Activated T-cell treated with anti-CD3 and anti-CD28 coated beads for 4 hours (primary cell): Measurements from ENCODE around the gene CHI3L1.

Experiments
- DNase-seq: peaks from one replicate; pipeline ENCODE4 v3.0.0-alpha.2; 2020

Gene CHI3L1

GRCh38 chr1:203167026-203167912, 19.2 kb downstream of the CHI3L1 start:
- no peak for DNase-seq

DNA sequence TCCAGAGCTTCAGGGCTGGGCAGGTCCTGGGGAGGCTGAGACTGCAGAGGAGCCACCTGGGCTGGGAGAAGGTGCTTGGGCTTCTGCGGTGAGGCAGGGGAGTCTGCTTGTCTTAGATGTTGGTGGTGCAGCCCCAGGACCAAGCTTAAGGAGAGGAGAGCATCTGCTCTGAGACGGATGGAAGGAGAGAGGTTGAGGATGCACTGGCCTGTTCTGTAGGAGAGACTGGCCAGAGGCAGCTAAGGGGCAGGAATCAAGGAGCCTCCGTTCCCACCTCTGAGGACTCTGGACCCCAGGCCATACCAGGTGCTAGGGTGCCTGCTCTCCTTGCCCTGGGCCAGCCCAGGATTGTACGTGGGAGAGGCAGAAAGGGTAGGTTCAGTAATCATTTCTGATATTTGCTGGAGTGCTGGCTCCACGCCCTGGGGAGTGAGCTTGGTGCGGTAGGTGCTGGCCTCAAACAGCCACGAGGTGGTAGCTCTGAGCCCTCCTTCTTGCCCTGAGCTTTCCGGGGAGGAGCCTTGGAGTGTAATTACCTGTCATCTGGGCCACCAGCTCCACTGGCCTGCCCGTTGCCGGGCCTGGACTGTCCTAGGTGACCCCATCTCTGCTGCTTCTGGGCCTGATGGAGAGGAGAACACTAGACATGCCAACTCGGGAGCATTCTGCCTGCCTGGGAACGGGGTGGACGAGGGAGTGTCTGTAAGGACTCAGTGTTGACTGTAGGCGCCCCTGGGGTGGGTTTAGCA, 20.1 kb downstream of the CHI3L1 start:
- DNase-seq = no peak

GRCh38 chr1:203165800-203166161, 20.7 kb downstream of the CHI3L1 start:
- DNase-seq = no peak

GRCh38 chr1:203165101-203165799, 21.3 kb downstream of the CHI3L1 start:
- DNase-seq = no peak

DNA sequence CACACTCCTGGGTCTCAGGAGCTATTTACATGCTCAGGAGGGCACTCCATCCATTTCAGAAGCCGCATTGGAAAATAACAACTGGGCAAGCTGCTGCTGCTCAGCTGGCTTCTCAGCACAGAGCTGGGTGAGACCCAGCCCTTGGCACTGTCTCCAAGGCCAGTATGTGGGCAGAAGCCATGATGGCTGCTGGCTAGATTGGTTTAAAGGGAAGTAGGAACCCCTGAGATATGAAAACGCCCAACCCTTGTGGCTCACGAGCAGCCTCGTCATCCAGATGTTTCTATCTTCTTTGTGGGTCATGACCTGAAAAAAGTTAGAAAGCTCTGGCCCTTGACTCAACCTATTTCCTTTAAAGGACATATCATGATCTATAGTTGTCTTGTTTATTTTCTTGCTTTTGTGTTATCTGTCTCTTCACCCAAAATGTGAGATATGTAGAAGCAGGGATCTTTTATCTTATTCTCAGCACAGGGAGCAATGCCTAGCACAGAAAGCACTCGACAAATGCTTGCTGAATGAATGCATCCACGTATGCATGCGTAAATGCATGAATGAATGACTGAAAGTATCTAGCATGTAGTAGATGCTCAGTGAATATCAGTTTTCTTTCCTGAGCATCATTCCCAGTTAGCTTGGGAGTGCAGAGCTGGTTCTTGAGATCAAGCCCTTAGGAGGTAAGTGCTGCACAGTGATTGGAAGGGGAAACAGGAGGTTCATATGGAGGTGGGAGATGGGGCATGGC, 22.4 kb downstream of the CHI3L1 start:
- DNase-seq = no peak

GRCh38 chr1:203162403-203162802, 24.1 kb downstream of the CHI3L1 start:
- no peak for DNase-seq

- no peak for DNase-seq
Observed at GRCh38 chr1:203161703-203162102, 24.8 kb downstream of the CHI3L1 start.

GRCh38 chr1:203161175-203161574, 25.3 kb downstream of the CHI3L1 start:
- DNase-seq = no peak

- DNase-seq = no peak
Observed at GRCh38 chr1:203159844-203160243, 26.7 kb downstream of the CHI3L1 start.

- DNase-seq = no peak
Observed at GRCh38 chr1:203158960-203159665, 27.4 kb downstream of the CHI3L1 start.

- no peak for DNase-seq
Observed at GRCh38 chr1:203158423-203158822, 28.1 kb downstream of the CHI3L1 start.

GRCh38 chr1:203156280-203156679, 30.2 kb downstream of the CHI3L1 start:
- DNase-seq = no peak

DNA sequence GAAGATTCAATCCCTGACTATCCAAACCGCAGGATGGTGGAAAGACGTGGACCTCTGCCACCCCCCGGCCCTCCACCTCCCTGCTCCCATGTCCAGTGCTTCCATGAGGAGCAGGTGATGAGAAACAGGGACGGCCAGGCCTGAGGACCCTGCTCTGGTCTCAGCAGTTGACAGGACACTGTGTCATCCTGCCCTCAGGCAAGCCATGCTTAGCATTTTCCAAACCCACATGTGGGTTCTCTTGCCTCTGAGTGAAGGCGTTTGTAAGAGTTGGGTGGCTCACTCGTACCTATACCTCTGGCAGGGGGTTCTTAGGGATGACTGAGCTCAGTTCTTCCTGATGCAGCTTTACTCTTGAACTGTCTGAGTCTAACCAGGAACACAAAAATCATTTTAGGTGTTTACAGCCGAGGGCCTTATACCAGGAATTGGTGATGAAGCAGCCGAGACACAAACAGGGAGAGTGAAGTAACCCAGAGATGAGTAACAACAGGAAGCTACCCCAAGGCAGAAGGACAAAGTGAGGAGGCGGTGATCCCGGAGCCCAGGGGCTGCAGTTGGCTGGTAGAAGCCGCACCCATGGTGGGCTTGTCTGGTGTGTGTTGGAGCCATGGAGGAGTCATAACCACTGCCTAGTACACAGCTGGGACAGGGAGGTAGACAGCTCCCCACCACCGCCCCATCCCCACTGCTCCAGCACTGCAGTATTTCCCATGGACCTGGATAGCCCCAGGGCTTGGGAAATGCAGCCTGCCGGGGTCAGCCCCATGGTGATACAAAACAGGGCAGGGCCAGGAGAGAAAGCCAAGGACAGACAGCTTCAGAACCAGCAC, 32.3 kb downstream of the CHI3L1 start:
- no peak for DNase-seq

GRCh38 chr1:203153051-203153988, 33.2 kb downstream of the CHI3L1 start:
- DNase-seq = no peak

DNA sequence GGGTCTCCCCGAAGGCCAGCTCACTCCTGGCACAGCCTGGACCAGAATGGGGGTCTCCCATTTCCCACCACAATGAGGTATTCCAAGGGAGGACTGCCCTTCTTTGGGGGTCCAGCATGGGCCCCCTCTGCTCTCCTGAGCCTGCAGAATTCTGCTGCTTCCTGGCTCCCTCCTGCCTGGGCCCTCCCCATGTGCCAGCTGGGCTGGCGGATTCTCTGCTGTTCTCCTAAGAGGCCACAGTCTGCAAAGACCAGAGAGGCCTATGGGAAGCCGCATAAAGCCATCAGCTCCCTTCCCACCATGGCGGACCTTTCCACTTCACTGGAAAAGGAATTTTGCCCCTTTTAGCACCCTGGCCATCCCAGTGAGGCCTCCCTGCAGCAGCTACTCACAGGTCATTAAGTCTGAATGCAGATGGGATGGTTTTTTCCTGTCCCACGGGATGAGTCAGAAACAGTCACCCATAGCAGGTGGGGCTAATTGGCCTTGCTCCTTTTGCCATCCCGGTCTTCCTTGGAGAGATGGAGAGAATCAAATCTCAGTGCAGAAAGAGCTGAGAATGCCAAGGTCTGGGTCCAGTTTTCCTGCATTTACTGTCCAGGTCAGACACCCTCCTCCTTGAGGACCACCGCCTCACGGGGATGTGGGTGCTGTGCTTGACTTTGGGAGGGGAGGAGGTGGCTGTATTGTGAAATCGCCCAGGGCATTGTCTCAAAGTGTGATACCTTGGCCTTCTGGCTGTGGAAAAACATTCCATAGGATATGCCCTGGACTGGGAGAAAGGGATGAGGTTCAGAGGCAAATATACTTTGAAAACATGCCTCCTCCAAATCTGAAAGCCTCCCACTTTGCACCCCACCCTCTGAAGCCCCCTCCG, 34.1 kb downstream of the CHI3L1 start:
- DNase-seq = no peak

DNA sequence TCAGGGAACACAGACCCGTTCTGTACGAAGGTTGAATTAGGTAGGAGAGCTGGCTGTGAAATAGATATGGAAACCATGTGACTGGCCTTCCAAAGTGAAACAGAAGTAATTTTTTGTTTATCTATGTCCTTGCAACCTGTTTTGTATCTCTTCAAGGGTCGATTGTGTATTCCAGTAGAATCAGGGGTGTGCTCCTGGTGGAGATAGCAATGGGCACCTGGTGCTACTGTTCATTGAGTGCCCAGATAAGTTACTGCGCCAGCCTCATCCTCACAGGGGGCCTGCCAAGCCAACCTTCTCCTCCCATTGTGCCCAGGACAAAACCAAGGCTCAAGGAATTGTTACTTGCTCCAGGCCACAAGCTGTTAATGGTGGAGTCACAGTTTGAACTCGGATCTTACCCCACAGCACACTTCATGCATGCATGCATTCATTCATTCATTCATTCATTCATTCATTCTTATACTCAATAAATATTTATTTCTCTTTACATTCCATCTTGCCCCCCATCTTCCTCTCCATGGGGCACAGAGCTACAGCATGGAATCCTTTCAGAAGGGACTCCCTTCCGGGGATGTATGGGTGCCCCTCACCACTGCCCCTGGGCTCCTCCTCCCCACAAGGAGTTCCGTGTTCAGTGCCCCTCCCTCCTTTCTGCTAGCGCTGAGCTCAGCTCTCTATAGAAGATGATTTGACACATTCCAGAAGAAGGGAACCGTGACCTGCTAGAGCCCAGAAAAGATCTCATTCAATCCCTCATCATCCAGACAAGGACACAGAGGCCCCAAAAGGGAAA, 34.9 kb downstream of the CHI3L1 start:
- DNase-seq = no peak

GRCh38 chr1:203150511-203151297, 35.8 kb downstream of the CHI3L1 start:
- DNase-seq = no peak
